ENCODE results near the gene JAKMIP1.

The JAKMIP1 gene

DNA sequence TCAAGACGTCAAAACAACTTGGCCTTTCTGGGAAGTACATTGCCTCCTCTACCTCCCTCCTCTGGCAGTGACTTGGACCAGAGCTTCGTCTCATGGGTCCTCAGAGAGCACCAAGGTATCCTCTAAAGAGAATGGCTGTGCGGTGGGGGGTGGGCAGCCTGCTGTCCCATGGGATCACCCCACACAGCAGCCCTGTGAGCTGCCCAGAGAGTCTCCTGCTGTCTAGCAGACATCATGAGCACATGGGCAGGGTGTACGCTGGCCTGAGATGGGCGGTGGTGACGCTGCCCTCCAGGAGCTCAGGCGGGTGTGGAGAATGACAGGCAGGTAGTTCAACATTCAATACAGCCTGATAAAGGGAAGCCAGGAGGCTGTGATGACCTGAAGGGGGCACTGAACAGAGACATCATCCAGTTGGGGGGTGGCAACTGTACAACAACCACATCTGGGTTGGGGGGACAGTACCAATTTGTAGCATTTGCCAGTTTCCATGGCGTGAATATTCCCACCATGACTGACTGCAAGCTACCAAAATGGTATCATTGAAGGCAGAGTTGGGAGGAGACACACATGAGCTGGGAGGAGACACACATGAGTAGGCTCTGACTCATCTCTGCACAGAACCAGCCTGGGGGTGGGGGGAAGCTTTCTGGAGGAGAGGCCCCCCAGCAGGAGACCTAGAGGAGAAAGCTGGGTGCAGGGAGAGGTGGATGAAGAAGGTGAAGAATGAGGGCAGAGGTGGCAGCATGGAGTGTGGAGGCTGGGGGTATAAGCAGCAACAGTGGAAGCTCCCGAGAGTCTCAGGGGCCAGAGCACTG lies 218.0 kb downstream of the JAKMIP1 start:
- no peak for DNase-seq

DNA sequence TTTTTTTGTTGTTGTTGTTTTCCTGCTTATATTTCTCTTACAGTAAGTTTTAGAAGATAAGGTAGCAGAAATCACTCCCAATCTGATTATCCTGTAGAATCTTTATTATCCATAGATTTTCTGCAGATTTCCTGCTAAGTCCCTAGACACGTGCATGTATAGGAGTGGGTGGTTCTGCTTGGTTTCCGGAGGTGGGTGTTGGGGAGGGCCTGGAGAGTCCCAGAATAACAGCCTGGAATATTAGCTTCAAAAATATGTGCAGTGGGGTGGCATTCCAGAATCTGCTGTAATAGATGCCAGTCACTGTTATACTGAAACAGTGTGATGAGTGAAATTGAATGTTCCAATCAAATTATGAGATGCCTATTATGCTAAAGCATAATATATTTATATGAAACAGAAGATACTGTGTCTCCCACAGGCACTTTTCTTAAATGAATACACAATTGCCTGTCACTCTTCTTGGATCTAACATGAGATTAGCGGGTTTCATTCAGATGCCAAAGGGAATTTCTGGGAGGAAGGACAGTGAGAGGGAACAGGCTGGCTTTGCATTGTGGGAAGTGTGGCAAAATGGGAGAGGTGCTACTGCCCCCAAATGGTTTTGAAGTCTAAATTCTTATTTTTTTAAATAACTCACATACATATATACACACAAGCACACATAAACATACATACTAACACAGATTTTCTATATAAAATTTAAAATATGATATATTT lies 219.8 kb downstream of the JAKMIP1 start:
- DNase-seq: no peak

DNA sequence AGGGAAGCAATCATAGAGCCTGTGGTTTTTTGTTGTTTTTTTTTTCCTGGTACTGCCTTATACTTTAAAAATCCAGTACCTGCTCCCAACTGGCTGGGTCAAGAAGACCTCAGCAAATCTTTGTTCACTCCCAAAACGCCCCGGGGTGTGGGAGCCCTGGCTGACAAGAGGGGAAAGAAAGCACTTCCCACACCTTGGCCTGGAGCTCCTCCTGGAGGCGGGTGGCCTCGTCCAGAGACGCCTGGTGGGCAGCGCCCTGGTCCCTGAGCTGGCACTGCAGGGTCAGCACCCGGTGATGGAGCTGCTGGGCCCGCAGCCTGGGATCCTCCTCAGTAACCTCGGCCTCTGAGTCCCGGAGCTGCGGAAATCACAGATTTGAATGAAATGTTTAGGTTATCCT lies 220.4 kb downstream of the JAKMIP1 start:
- DNase-seq: no peak

DNA sequence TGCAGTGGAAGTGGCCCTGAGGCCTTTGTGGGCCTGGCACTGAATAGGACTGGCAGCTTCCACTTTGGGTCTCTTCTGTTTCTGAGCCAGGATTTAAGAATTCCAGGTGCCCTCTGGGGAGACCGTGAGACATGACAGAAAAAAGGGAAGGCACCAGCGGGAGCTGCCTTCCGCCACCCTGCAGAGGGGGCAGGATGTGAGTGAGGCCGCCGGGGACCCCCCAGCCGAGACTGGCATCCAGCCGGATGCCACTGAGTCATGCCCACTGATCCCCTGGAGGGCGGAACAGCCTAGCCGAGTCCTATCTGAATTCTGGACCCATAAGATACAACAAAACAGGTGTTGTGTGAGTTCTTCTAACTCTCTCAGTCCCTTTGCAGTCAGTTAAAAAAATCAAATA lies 223.4 kb downstream of the JAKMIP1 start:
- no peak for DNase-seq

DNA sequence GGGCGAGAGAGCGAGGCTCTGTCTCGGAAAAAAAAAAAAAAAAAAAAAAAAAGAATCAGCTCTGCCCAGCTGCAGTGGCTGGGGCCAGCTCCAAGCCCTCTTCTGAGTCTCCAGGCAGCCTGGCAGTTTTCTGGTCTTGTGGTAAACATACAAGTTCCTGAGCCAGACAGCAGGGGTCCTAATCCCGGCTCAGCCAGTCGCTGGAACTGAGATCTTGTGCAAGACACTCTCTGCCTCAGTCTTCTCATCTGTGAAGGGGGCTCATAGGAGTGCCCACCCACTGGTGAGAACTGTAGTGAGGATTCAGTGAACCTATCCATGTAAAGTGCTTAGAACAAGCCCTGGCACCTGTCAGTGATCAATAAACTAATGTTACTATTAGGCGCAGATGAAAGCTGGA lies 223.9 kb downstream of the JAKMIP1 start:
- DNase-seq: no peak
